GM23338 (cell line): ENCODE results near the gene UNC79. TPM values are rescaled to one million over a fixed set of nuclear protein-coding genes. Genes with fewer than 3 reads are reported as not detected.

Experiments used
- ATAC-seq: fragments of 200-7000 bp; cut with Tn5 transposase; 3 replicates; pipeline ENCODE4 v1.9.1; 2020
- DNase-seq: peaks from one replicate; pipeline ENCODE4 v3.0.0-alpha.2; 2015; ENCODE audit warnings: low spot score
- H2AFZ ChIP-seq: fragments of 200-600 bp; sonication (generic); 2 replicates; pipeline ENCODE4 v1.8.0; 2016; ENCODE audit warnings: antibody characterized with exemption, mild to moderate bottlenecking, moderate library complexity
- H3F3A ChIP-seq: fragments of 200-600 bp; sonication (generic); replicated peaks from 2 replicates; pipeline ENCODE4 v1.8.0; 2017; ENCODE audit warnings: antibody characterized with exemption, mixed run types, low read depth
- H3K27ac ChIP-seq: fragments of 200-600 bp; sonication (generic); 2 replicates; pipeline ENCODE4 v1.6.1; 2016; ENCODE audit warnings: low read depth
- H3K27me3 ChIP-seq: fragments of 200-600 bp; sonication (generic); 2 replicates; pipeline ENCODE4 v1.8.0; 2016; ENCODE audit warnings: mild to moderate bottlenecking, mixed run types, moderate library complexity; ENCODE audit not compliant: insufficient read depth
- H3K36me3 ChIP-seq: fragments of 200-600 bp; sonication (generic); 2 replicates; pipeline ENCODE4 v1.8.0; 2016; ENCODE audit warnings: mild to moderate bottlenecking; ENCODE audit not compliant: insufficient read depth
- H3K4me1 ChIP-seq: fragments of 200-600 bp; sonication (generic); 2 replicates; pipeline ENCODE4 v1.8.0; 2016; ENCODE audit warnings: mild to moderate bottlenecking, moderate library complexity; ENCODE audit not compliant: insufficient read depth
- H3K4me2 ChIP-seq: fragments of 200-600 bp; sonication (generic); 2 replicates; pipeline ENCODE4 v1.7.1; 2017; ENCODE audit warnings: mixed run types
- H3K4me3 ChIP-seq: fragments of 200-600 bp; sonication (generic); 2 replicates; pipeline ENCODE4 v1.6.1; 2016; ENCODE audit warnings: mixed run types
- H3K79me2 ChIP-seq: fragments of 200-600 bp; sonication (generic); replicated peaks from 2 replicates; pipeline ENCODE4 v1.8.0; 2017; ENCODE audit warnings: mild to moderate bottlenecking; ENCODE audit not compliant: insufficient read depth
- H3K9me2 ChIP-seq: fragments of 200-600 bp; sonication (generic); 2 replicates; pipeline ENCODE4 v1.8.0; 2017; ENCODE audit not compliant: insufficient read depth
- H4K20me1 ChIP-seq: fragments of 200-600 bp; sonication (generic); replicated peaks from 2 replicates; pipeline ENCODE4 v1.8.0; 2017; ENCODE audit warnings: mild to moderate bottlenecking; ENCODE audit not compliant: insufficient read depth
- H3K27ac Mint-ChIP-seq: 2 replicates; pipeline ENCODE4 v1.8.0; 2020; ENCODE audit warnings: inconsistent platforms, mild to moderate bottlenecking, moderate library complexity, mixed read lengths
- H3K27me3 Mint-ChIP-seq: 3 replicates; pipeline ENCODE4 v1.8.0; 2022; ENCODE audit warnings: low read depth, mild to moderate bottlenecking, moderate library complexity, mixed read lengths, inconsistent platforms; ENCODE audit not compliant: insufficient read depth, poor library complexity
- H3K36me3 Mint-ChIP-seq: 3 replicates; pipeline ENCODE4 v1.8.0; 2021; ENCODE audit warnings: low read depth, mild to moderate bottlenecking, inconsistent platforms, moderate library complexity, mixed read lengths
- H3K4me1 Mint-ChIP-seq: 3 replicates; pipeline ENCODE4 v1.8.0; 2020; ENCODE audit warnings: mild to moderate bottlenecking, inconsistent platforms, mixed read lengths
- H3K4me3 Mint-ChIP-seq: 3 replicates; pipeline ENCODE4 v1.8.0; 2021; ENCODE audit warnings: moderate library complexity, mild to moderate bottlenecking, inconsistent platforms, mixed read lengths
- H3K9me3 Mint-ChIP-seq: 3 replicates; pipeline ENCODE4 v1.8.0; 2020; ENCODE audit warnings: moderate library complexity, mild to moderate bottlenecking, inconsistent platforms, mixed read lengths
- EZH2 ChIP-seq: fragments of 200-600 bp; sonication (generic); IDR thresholded peaks from one replicate; pipeline ENCODE4 v1.8.0; 2017; ENCODE audit warnings: antibody characterized with exemption, mild to moderate bottlenecking, low read depth; ENCODE audit not compliant: unreplicated experiment
- EZH2phosphoT487 ChIP-seq: fragments of 200-600 bp; sonication (generic); IDR thresholded peaks from one replicate; pipeline ENCODE4 v1.8.1; 2018; ENCODE audit warnings: antibody characterized with exemption; ENCODE audit not compliant: unreplicated experiment
- POLR2AphosphoS5 ChIP-seq: IDR thresholded peaks from 2 replicates; pipeline ENCODE4 v1.6.1; 2016; ENCODE audit warnings: antibody characterized with exemption, low read depth
- REST ChIP-seq: IDR thresholded peaks from one replicate; pipeline ENCODE4 v1.6.1; 2018; ENCODE audit warnings: antibody characterized with exemption; ENCODE audit not compliant: unreplicated experiment
- ZNF114 ChIP-seq: fragments of 250-450 bp; sonication (Bioruptor Pico); IDR thresholded peaks from 2 replicates; pipeline ENCODE4 v1.5.0; 2020; ENCODE audit warnings: mild to moderate bottlenecking, moderate library complexity
- polyA plus RNA-seq: library from polyadenylated mRNA; unstranded; fragments of >200 nt; fragmentation: Nextera tagmentation; extraction: Ambion mirVana; gene quantifications from 2 replicates; pipeline ENCODE4 v1.2.1, GENCODE V29; 2016
- total RNA-seq: library from RNA; depleted of rRNA; stranded (reverse); fragments of >200 nt; shearing (Covaris generic); gene quantifications from 2 replicates; pipeline ENCODE4 v1.2.3, GENCODE V29; 2014
- TF ChIP-seq, protein P1 (sequence below): IDR thresholded peaks from 2 replicates; pipeline ENCODE4 v1.6.1; 2016; ENCODE audit warnings: antibody characterized with exemption
- TF ChIP-seq, protein P2 (sequence below), 2 experiments: fragments of 200-600 bp in 1 of 2; sonication (generic) in 1 of 2; conservative IDR thresholded peaks; 2 replicates each; pipeline versions ENCODE4 v1.5.1 to v1.6.1; 2016 to 2017; ENCODE audit warnings: antibody characterized with exemption in 2 of 2, low read depth in 2 of 2, mild to moderate bottlenecking in 2 of 2, moderate library complexity in 1 of 2

The UNC79 gene
- total and polyA plus RNA-seq, 2 experiments from 2014 or later, result 1.8 to 3.6 TPM

DNA sequence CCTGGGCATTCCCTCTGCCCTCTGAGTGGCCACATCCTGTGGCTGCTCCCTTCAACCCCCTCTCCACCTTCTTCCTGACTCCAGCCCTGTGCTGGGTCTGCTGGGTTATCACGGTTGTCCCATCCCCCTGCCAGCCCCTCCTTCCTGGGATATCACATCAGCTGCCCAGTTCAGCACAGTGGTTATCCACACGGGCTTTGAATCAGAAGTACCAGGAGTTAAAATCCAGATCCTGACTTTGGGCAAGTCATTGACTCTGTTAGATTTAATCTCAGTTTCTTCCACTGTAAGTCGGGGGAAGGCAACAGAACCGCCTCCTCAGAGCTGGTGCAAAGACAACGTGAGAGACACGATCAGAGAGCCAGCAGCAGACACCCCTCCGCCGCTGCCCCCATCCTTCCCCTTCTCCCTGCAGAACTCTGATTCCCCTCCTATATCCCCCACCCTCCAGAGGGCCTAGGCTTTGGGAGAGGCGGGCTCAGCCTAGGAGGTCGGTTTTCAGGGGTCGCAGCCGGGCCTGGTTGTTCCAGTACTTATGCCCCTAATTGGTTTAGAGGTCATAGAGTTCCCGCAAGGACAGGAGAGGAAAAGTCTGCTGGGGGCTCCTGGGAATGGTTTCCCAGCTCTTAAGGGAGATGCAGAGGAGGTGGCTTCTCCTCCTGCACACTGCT, 315.0 kb downstream of the UNC79 start (continued):
- TF ChIP-seq REST, result no peak
- TF ChIP-seq EZH2phosphoT487, result no peak
- TF ChIP-seq POLR2AphosphoS5, result no peak
- TF ChIP-seq, protein P1, sequence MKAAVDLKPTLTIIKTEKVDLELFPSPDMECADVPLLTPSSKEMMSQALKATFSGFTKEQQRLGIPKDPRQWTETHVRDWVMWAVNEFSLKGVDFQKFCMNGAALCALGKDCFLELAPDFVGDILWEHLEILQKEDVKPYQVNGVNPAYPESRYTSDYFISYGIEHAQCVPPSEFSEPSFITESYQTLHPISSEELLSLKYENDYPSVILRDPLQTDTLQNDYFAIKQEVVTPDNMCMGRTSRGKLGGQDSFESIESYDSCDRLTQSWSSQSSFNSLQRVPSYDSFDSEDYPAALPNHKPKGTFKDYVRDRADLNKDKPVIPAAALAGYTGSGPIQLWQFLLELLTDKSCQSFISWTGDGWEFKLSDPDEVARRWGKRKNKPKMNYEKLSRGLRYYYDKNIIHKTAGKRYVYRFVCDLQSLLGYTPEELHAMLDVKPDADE, result no peak
- TF ChIP-seq, protein P2, sequence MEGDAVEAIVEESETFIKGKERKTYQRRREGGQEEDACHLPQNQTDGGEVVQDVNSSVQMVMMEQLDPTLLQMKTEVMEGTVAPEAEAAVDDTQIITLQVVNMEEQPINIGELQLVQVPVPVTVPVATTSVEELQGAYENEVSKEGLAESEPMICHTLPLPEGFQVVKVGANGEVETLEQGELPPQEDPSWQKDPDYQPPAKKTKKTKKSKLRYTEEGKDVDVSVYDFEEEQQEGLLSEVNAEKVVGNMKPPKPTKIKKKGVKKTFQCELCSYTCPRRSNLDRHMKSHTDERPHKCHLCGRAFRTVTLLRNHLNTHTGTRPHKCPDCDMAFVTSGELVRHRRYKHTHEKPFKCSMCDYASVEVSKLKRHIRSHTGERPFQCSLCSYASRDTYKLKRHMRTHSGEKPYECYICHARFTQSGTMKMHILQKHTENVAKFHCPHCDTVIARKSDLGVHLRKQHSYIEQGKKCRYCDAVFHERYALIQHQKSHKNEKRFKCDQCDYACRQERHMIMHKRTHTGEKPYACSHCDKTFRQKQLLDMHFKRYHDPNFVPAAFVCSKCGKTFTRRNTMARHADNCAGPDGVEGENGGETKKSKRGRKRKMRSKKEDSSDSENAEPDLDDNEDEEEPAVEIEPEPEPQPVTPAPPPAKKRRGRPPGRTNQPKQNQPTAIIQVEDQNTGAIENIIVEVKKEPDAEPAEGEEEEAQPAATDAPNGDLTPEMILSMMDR (conservative IDR thresholded peaks at IDR 0.05; ENCODE audit: low read depth in 2 of 2), result no peak
- no peak for TF ChIP-seq EZH2

DNA sequence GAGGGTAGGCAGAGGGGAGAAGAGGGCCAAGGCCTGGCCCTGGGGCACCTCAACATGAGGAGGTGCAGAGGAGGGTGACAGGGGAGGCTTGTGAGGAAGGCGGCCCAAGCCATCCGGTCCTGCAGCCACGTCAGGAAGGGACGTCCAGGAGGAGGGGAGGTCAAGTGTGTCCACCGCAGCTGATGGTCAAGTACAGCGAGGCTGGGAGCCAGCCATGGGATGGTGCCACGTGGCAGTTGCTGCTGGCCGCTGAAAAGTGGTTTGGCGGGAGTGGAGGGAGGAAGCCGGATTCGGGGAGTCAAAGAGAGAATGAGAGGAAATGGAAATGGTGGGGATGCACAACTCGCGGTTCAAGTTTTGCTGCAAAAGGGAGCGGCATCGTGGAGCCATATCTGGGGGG, 316.4 kb downstream of the UNC79 start:
- no peaks in the 10 kb centered on the region for H3F3A ChIP-seq
- DNase-seq, result no peak
- H2AFZ ChIP-seq, result no peak overlapping the region
- peaks cover 3% of the 10 kb centered on the region for H3K4me1 ChIP-seq
- H3K4me1 Mint-ChIP-seq, result peaks cover 21% of the 10 kb centered on the region
- H3K27ac Mint-ChIP-seq, result no peak overlapping the region
- no peak overlapping the region for H3K4me2 ChIP-seq
- ATAC-seq, result no peak
- no peaks in the 10 kb centered on the region for H3K27me3 ChIP-seq
- no peaks in the 10 kb centered on the region for H3K36me3 ChIP-seq
- H3K4me3 Mint-ChIP-seq, result no peak overlapping the region
- no peak overlapping the region for H3K4me3 ChIP-seq
- peaks cover 6% of the 10 kb centered on the region for H3K27me3 Mint-ChIP-seq
- no peaks in the 10 kb centered on the region for H3K9me3 Mint-ChIP-seq
- H3K79me2 ChIP-seq, result no peaks in the 10 kb centered on the region
- H3K36me3 Mint-ChIP-seq, result no peaks in the 10 kb centered on the region
- no peak overlapping the region for H3K27ac ChIP-seq
- H3K9me2 ChIP-seq, result no peaks in the 10 kb centered on the region
- no peaks in the 10 kb centered on the region for H4K20me1 ChIP-seq
- no peak for TF ChIP-seq REST
- no peak for TF ChIP-seq POLR2AphosphoS5
- TF ChIP-seq ZNF114 (CRISPR knock-in tag), result no peak
